ENCODE measurements around the gene TBRG4.

The TBRG4 gene

DNA sequence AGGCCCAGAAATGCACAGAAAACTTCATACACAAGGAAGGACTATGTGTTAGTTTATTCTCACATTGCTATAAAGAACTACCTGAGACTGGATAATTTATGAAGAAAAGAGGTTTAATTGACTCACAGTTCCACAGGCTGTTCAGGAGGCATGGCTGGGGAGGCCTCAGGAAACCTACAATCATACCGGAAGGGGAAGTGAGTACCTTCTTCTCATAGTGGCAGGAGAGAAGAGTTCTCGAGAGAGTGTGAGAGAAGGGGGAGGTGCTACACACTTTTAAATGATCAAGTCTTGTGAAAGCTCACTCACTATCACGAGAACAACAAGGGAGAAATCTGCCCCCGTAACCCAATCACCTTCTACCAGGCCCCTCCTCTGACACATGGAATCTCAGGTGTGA lies 29.3 kb upstream of the TBRG4 start:
- DNase-seq, result no peak

DNA sequence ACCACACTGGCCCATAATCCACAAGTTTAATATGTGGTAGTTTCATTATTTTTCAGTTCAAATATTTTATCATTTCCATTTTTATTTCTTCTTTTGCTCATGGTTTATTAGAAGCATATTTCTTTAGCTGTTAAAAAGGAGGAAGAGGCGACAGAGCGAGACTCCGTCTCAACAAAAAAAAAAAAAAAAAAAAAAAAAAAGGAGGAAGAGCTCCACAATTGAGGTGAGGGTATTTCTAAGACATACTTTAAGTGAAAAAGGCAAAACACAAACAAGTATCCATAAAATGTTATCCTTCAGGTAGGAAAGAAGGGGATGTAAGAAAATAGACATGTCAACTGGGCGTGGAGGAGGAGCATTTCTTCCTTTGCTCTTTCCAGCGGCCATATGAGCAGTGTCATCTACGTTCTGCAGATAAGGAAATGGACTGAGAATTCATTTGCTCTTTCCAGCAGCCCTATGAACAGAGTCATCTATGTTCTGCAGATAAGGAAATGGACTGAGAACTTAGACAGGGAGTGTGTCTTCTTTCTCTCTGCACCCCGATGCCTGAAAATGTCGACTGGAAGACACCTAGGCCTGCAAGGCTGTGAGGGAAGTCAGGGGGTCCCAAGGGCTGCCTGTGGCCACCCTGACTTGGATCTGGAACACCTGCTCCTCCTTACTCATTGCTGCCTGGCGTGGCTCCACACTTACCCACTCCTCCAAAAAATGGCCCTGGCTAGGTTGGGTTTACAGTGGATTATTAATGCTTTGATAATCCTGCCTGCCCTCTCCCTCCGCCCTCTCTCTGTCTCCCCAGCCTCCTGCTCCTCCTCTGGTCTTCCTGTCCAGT lies 27.2 kb upstream of the TBRG4 start:
- no peak for DNase-seq

DNA sequence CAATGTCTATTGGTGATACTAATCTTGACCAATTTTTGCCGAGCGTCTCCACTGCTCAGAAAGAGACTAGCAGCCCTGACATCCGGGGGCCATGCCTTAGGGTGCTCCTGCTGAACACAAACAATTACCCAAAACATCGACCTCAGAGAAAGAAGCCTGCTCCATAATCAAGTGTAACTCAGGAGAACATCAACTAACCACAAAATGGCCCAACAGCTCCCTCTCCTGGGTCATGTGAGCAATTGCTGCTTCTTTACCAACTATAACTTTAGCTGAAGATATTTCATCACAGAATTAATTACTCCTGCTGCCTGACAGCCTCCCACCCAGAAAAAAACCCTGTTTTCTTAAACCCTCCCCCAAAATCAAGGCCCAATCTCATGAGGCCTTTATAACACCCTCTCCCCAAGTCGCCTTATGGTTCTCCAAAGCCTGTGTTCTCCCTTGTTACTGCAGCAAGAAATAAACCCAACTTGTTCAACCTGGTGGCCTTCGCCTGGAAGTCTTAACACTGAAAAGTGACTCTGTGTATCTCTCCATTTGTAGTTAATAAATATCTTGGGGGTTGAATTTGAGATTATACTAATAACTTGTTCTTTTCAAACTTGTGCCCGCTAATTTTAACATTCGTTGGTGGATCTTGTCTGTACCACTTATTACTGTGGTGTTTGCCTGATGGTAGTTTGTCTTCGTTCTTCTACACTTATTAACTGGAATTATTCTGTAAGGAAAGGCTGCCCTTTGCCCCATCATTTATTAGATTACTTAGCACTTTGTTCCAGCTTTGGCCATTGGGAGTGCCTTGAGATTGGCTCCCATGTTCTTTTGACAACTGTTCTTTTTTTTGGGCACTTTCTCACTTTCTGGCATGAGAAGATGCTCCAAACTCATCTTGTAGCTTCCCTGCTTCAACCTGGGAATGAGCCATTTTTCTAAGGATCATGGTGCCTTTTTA lies 24.9 kb upstream of the TBRG4 start:
- DNase-seq, result peak; percentile 68

DNA sequence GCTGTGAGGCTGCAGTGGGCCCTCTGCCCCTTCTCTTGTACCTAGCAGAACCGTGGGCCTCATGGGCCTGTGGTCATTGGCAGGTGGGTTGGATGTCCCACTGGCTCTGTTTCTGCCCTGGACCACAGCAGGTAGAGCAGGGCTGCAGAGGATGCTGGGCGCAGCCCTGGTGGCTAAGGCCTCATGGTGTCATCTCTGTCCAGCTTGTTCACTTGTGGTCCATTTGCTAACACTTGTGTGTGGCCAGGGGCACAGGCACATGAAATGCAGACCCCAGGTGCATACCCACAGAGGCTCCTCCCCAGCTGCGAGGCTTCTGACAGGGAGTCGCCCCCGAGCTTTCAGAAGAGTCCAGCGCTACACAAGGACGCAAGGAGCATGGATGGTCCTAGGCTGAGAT lies 22.4 kb upstream of the TBRG4 start:
- DNase-seq, result no peak

DNA sequence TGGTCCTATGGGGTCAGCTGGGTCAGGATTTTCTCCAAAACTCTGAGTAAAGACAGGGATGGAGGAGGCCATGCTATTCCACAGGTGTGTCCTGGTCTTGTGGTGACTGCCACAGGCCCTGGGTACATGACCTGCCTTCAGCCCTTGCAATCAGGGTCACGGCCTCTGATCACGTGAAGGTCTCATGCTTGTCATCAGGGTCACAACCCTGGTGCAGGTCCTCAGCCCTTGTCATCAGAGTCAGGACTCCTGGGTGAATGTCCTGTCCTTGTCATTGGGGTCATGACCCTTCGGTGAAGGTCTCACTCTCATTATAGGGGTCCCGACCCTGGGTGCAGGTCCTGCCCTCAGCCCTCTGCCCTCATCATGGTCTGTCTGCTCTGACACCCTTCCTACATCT lies 21.9 kb upstream of the TBRG4 start:
- DNase-seq, result no peak

DNA sequence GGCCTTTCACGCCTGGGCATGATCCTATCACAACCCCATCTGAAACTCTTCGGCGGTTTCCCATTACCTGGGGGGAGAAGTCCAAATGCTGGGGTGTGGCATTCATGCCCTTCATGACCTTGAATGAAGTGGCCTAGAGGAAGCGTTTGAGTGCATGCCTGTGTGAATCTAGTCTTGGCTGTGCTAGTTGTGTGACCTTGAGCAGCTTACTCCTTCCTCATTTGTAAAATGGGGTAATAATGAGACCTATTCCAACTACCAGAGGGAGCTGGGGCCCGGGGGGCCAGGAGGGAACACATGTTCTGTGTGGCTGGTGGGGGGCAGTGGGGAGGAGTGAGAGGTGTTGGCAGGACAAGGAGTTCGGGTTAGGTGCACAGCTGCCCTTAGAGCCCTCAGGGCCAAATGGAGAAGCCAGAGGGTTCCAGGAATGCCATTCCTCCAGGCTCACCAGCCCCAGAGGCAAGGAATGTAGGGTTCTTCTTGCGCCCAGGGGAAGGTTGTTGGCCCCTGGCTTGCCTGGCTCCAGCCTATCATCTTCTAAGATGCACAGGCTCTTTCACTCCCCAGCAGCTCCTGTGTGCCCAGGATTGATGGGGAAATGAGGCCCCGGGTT lies 21.3 kb upstream of the TBRG4 start:
- no peak for DNase-seq

DNA sequence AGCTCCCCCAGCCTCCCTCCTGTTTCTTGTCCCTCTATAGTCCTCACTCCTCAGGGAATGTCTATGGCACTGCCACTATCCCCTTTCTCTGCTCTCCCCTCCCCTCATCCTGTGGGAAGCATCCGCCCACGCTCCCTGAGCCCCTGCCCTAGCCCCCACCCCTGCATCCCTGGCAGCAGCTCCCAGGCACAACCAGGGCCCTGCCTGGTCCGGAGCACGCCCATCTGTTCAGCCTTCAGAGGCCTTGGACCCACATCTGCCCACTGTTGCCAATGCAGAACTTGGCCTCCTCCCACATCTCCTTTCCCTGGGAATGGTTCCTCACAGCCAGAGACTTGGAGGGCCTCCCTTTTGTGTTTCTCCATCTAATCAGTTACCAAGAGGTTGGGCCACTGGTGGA lies 20.4 kb upstream of the TBRG4 start:
- DNase-seq, result no peak

DNA sequence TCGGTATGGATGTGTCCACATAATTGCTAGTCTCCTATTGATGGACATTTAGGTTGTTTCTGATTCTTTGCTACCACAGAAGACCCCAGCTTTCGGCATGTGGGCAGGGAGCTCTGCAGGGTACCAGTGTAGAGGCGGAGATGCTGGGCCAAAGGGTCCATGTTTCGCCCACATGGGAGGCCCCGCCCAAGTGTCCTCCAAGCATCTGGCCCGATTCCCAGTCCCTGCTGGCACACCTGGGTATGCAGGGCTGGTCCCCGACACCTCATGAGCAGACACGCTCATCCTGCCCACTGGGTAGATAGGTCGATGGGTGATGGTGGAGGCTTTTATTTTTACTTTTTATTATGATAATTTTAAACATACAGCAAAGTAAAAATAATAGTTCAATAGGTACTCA lies 19.4 kb upstream of the TBRG4 start:
- DNase-seq, result no peak

DNA sequence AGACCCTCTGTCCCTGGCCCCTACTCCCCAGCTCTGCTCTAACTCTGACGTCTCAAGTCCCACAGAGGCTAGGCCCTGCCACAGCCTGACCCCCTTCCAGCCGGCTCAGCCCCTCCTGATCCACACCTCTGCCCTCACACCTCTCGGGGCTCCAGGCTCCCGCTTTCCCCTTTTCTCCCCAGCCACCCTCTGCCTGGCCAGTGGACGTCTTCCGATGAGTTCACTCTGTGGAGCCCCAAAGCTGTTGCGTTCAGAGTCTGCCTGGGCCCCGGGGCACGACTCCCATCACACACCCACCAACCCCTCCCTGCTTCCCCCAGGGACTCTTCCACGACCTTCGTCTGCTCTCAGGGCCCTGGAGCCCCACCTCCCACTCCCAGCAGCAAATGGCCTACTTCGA lies 18.4 kb upstream of the TBRG4 start:
- DNase-seq, result no peak

DNA sequence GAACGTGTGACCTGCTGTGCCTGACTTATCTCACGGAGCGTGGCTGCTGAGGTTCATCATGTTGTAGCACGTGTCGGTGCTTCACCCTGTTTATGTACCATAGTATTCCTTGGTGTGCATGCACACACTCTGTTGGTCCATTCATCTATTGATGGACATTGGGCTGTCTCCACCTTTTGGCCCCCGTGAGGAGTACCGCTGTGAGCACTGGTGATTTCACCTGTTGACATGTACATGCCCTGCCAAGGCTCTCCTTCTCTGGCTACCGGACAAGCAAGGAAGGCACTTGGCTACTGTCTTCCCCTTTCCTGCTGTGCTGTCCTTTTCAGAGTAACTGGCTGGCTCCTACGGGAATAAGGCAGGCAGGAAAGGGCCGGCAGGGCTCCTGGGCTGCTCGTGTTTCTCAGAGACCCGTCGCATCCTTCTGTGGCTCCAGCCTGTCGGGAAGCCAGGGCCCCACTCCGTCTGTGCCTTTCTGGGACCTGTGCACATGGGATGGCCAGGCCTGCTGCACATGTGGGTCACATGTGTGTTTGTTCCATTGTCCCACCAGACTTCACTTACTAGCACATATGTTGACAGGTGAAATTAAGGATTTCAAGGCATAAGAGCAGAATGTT lies 17.8 kb upstream of the TBRG4 start:
- no peak for DNase-seq

DNA sequence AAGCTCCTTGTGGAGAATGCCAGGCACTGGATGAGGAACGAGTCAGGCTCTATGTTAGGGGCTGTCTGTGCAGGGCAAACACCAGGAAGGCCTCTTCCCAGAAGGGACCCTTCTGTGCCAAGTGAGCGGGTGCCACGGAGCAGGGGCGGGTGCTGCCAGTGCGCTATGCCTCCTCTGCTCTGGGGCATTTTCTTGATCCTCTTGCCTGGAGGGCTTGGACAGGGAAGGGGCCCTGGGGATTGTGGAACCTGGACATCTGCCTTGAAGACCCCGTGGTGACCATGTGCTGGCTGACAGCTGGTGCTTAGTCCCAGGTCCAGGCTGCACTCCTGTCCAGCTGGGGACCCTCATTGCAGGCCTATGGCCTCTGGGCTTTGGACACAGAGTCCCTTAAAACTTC lies 15.4 kb upstream of the TBRG4 start:
- no peak for DNase-seq

DNA sequence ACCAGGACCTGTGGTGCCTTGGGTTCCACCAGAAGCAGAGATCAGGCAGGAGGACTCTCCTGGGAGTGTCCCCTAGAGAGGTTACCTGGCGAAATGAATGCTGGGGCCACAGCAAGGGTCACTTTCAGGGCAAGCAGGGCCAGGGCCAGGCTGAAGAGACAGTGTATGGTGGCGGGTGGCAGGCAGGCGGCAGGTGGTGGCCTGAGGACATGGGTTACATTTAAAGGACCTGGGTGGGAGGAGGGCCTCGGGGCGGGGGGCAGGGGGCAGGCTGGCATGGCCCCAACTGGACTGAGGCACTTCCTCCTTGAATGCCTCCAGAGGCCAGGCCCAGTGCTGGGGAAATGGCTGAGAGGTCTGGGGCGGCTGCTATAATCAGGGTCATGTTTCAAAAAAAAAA lies 14.7 kb upstream of the TBRG4 start:
- DNase-seq, result no peak

DNA sequence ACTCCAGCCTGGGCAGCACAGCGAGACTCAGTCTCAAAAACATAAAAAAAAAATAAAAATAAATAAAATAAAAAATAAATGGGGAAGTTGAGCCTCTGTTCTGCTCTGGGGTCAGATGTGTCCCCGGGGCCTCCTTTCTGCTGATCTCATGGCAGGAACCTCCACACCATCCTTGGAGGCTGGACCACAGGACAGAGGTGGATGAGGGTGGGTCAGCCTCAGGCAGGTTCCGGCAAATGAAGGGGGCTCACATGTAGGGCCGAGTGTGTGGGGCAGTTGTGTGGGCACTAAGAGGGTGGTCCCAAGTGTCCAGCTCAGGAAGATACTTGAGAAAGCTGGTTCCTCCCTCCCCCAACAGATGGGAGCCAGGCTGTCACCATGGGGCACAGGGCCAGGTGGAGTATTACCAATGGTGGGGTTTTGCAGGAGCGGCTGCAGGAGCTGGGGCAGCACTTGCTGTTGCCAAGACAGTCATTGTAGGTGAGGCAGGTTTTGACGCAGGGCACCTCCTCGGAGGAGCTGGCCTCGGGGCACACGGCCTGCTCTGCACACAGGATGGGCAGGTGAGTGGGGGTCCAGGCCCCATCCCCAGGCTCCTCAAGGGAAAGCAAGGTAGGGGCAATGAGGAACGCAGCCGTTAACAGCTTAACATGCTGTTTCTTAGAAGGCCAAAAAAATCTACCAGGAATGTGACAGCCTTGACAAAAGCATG lies 13.9 kb upstream of the TBRG4 start:
- DNase-seq, result no peak

DNA sequence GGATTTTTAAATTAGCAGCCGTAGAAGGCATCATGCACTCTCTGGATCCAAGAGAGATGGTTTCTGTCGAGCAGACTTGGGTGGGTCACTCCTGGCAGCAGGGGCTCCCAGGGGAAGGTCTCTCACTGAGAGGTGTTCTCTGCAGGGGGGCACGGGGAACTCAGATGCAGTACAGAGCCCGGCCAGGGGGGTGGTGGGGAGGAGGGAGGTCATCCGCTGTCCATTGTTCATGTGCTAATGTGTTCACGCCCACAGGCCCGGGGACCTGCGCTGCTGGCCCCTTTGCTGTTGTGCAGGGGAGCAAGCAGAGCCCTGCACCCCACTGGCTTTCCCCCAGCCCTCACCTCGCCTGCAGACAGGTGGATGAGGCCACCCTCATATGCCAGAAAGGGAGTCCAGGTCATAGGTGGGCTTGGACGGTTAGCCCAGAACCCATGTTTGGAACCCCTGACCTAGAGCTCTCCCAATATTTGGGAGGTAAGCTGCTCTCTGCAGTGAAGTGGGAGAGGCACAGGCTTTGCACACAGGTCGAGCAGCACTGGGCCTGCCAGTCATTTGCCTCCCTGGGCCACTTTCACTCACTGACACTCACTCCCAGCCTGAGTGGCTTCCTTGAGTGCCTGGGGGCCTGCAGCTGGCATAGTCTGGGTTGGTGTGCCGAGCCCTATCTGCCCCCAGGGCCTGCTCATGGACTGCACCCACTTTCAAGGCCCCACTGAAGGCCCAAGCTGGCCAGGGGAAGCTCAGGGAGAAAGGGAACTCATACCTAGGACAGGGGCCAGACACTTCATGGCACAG lies 12.6 kb upstream of the TBRG4 start:
- DNase-seq, result no peak

DNA sequence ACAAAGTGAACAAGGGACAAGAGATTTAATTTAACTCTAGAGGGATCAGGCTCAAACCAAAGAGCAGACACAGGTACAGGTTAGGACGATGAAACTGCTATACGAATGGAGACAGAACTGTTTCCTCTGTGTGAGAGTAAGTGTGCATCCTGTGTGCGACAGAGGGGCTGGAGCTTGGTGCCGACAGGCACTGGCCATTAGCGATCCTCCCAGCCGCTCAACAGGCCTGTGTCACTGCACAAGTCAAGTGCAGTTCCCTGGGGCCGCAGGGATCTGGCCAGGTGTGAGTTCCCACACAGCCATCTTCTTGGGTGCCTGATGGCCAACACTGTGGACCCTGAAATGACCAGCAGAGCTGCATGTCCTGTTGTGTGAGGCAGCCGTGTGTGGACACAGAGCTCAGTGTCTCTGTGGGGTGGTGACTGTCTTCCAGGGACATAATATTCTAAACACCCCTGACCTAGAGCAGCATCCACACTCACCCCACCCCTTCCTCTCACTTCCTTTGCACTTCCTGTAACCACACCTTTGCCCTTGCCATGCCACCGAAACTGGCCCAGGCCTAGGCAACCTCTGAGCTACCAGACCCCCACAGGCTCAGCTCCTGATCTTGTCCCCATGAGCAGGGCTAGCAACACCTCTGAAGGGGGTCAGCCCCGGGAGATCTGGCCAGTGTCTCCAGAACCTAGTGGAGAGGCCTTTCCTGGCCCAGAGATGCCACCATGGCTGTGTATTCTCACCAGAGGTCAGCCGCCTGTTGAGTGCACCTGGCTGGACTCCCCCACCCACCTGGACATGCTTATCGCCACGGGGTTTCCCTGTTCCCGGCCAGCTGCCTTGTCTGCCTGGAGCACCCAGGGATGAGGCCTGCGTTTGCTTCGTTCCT lies 11.7 kb upstream of the TBRG4 start:
- DNase-seq, result no peak

DNA sequence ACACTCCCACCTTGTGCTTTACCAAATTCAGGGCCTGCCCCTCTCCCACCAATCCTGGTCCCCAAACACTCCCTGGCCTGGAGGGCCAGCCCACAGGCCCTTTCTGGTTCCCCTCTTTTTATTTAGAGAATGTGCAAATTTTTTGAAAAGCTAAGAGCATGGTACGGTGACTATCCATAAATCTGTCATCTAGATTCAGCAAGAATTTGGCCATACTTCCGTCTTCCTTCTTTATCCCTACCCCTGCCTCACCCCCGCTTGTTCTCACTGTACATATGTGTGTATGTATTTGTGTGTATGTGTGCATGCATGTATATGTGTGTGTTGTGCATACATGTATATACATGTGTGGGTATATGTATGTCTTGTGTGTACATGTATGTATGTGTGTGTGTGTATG lies 8.1 kb upstream of the TBRG4 start:
- DNase-seq, result no peak

DNA sequence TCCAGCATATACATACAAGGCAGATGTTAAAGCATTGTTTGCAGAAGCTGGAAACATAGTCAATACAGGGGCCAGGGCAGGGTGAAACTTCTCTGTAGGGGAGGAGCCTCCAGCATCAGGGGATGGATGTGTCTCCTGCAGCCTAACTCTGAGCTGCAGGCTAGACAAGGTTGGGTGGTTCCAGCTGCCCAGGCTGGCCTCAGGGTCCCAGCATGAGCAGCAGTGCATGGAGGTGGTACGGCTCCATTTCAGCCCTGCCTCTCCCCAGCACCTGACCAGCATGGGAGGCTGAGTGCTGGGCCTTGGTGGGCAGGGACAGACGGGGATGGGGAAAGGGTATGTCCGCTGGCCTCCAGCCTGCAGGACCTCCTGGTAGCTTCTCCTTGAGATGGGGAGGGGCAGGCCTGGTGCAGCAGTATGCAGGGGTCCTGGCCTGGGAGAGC lies 7.4 kb upstream of the TBRG4 start:
- no peak for DNase-seq

DNA sequence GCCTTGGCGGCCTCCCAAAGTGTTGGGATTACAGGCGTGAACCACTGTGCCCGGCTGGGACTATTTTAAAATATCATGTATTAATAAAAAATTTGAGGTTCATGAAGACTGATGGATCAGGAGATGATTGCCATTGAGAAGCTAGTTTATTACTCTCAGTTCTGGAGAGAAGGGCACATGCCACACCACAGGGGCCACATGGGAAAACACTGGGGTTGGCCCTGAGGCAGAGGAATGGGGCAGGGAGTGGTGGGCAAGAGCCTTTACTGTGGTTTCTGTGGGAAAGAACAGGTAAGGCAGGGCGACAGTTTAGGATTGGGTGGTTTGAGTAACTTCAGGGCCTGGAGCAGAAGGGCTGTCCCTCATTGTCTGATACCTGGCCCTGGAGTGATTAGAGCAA lies 6.8 kb upstream of the TBRG4 start:
- no peak for DNase-seq

DNA sequence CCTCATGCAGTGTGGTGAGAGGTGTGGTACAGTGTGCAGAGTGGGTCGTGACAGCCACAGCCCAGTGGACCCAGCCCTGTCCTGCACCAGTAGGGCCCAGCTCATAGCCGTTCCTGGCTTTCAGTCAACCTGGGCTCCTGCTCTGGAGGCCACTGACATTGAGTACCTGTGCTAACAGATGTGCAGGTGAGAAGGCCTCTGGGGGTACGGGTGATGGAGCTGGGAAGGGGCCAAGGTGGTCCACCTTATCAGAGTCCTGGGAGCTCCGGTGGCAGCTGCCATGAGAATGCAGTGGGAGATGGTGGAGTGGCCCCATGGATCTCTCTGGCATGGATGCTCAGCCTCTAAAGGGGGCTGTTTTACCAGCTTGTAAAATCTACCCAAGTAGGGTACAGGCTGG lies 6.1 kb upstream of the TBRG4 start:
- no peak for DNase-seq

DNA sequence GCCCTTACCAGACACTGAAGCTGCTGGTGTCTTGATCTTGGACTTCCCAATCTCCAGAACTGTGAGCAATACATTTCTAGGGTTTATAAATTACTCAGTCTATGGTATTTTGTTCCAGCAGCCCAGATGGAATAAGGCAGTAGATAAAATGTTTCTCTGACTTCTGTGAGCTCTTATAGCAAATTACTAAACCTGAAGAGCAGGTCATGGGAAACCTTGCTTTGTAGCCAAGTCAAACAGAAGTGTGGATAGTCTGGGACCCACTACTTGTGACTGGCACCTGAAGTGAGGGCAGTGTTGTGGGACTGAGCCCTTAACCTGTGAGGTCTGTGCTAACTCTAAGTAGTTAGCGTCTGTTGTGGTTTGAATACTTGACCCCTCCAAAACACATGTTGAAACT lies 4.6 kb upstream of the TBRG4 start:
- DNase-seq, result no peak

DNA sequence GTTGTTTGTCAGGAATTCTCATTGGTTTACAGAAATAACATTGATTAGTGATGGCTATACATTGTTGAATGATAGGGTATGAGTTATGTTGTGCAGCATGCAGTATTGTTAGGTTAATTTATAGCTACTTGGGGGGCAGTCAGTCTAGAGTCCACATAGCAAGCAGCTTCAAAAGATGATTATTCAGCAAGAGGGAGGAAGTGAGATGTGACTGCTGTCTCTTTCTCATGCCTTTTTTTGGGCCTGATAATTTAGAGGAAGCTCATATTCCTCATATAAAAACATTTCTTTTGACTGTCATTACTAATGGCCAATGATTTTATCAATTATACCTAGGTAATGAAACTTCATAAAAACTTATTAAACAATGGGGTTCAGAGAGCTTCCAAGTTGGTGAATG lies 3.4 kb upstream of the TBRG4 start:
- DNase-seq, result no peak

All from stimulated activated CD4-positive, alpha-beta T cell treated with anti-CD3 and anti-CD28 coated beads, Interleukin-1b, Interleukin-23, amount 100 ng/mL, for 48 hours (primary cell).